SU-DHL-6 (cell line): ENCODE measurements around the gene ZFAND3.

Source experiments
- H2AFZ ChIP-seq: fragments of 200-600 bp; sonication (generic); 2 replicates; pipeline ENCODE4 v1.6.1; 2014; ENCODE audit warnings: low read depth, mild to moderate bottlenecking, moderate library complexity, mixed read lengths, antibody characterized with exemption, low read length; ENCODE audit not compliant: severe bottlenecking
- H3F3A ChIP-seq: fragments of 200-600 bp; shearing (Covaris generic); 2 replicates; pipeline ENCODE4 v1.6.0; 2016; ENCODE audit warnings: antibody characterized with exemption, mild to moderate bottlenecking; ENCODE audit not compliant: insufficient read depth
- H3K27ac ChIP-seq: fragments of 200-600 bp; sonication (generic); 2 replicates; pipeline ENCODE4 v1.5.1; 2016; ENCODE audit warnings: low read depth, mild to moderate bottlenecking, low read length, moderate library complexity, mixed read lengths
- H3K27me3 ChIP-seq: fragments of 200-600 bp; sonication (generic), shearing (Covaris generic); 2 replicates; pipeline ENCODE4 v1.6.0; 2014; ENCODE audit warnings: mild to moderate bottlenecking, low read length
- H3K36me3 ChIP-seq: fragments of 200-600 bp; sonication (generic); 2 replicates; pipeline ENCODE4 v1.6.1; 2014; ENCODE audit warnings: mild to moderate bottlenecking, low read length, mixed read lengths
- H3K4me2 ChIP-seq: fragments of 300-600, 200-600 bp; shearing (Covaris generic), sonication (generic); 2 replicates; pipeline ENCODE4 v1.6.0; 2014; ENCODE audit warnings: low read length, low read depth, mild to moderate bottlenecking; ENCODE audit not compliant: poor library complexity, severe bottlenecking
- H3K4me3 ChIP-seq: fragments of 200-600 bp; sonication (generic); 2 replicates; pipeline ENCODE4 v1.5.1; 2014; ENCODE audit warnings: antibody characterized with exemption, low read length, mild to moderate bottlenecking, mixed read lengths; ENCODE audit not compliant: insufficient read depth, poor library complexity, severe bottlenecking
- H3K79me2 ChIP-seq: fragments of 200-600 bp; sonication (generic); 2 replicates; pipeline ENCODE4 v1.6.1; 2014; ENCODE audit warnings: mild to moderate bottlenecking, low read length, moderate library complexity; ENCODE audit not compliant: insufficient read depth
- H3K9ac ChIP-seq: fragments of 200-600 bp; sonication (generic); 2 replicates; pipeline ENCODE4 v1.7.0; 2014; ENCODE audit warnings: mild to moderate bottlenecking, low read length
- H3K9me2 ChIP-seq: fragments of 200-600 bp; sonication (generic); replicated peaks from 2 replicates; pipeline ENCODE4 v1.6.1; 2014; ENCODE audit warnings: low read length; ENCODE audit not compliant: insufficient read depth
- H3K9me3 ChIP-seq: fragments of 200-600 bp; sonication (generic); 2 replicates; pipeline ENCODE4 v1.6.1; 2014; ENCODE audit warnings: low read length, mixed read lengths; ENCODE audit not compliant: insufficient read depth
- H4K20me1 ChIP-seq: fragments of 200-600 bp; sonication (generic); 2 replicates; pipeline ENCODE4 v1.6.1; 2014; ENCODE audit warnings: low read depth, mild to moderate bottlenecking, antibody characterized with exemption, low read length, moderate library complexity, mixed read lengths
- EZH2phosphoT487 ChIP-seq: fragments of 200-600 bp; sonication (generic), shearing (Covaris generic); conservative IDR thresholded peaks from 2 replicates; pipeline ENCODE4 v1.6.1; 2018; ENCODE audit warnings: mild to moderate bottlenecking, antibody characterized with exemption, low read length, moderate library complexity, mixed read lengths
- TF ChIP-seq, protein P1 (sequence below): fragments of 200-600 bp; sonication (generic); IDR thresholded peaks from one replicate; pipeline ENCODE4 v1.5.1; 2017; ENCODE audit warnings: antibody characterized with exemption, mild to moderate bottlenecking, low read length, moderate library complexity; ENCODE audit not compliant: insufficient read depth, poor library complexity, severe bottlenecking

Gene ZFAND3

GRCh38 chr6:37799263-37799644 is 20.3 kb upstream of the ZFAND3 start:
- Histone ChIP-seq H3F3A (no peaks in the 10 kb centered on the region), H3K9me2 (no peaks in the 10 kb centered on the region), H4K20me1 (no peaks in the 10 kb centered on the region), H3K4me2 (no peak overlapping the region), H3K9ac (no peak overlapping the region), H3K36me3 (no peaks in the 10 kb centered on the region), H3K4me3 (no peak overlapping the region), H3K9me3 (no peaks in the 10 kb centered on the region), H3K27ac (no peak overlapping the region), H2AFZ (no peak overlapping the region), H3K27me3 (no peaks in the 10 kb centered on the region), H3K79me2 (no peaks in the 10 kb centered on the region)
- TF ChIP-seq, protein P1, sequence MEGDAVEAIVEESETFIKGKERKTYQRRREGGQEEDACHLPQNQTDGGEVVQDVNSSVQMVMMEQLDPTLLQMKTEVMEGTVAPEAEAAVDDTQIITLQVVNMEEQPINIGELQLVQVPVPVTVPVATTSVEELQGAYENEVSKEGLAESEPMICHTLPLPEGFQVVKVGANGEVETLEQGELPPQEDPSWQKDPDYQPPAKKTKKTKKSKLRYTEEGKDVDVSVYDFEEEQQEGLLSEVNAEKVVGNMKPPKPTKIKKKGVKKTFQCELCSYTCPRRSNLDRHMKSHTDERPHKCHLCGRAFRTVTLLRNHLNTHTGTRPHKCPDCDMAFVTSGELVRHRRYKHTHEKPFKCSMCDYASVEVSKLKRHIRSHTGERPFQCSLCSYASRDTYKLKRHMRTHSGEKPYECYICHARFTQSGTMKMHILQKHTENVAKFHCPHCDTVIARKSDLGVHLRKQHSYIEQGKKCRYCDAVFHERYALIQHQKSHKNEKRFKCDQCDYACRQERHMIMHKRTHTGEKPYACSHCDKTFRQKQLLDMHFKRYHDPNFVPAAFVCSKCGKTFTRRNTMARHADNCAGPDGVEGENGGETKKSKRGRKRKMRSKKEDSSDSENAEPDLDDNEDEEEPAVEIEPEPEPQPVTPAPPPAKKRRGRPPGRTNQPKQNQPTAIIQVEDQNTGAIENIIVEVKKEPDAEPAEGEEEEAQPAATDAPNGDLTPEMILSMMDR: no peak
- no peak for TF ChIP-seq EZH2phosphoT487

GRCh38 chr6:37800703-37801604 is 18.6 kb upstream of the ZFAND3 start:
- Histone ChIP-seq H3K27me3 (no peaks in the 10 kb centered on the region), H4K20me1 (no peaks in the 10 kb centered on the region), H3K27ac (no peak overlapping the region), H3K9ac (no peak overlapping the region), H3K4me2 (no peak overlapping the region), H2AFZ (no peak overlapping the region), H3K4me3 (no peak overlapping the region), H3K9me2 (no peaks in the 10 kb centered on the region), H3K79me2 (no peaks in the 10 kb centered on the region), H3K9me3 (no peaks in the 10 kb centered on the region), H3K36me3 (no peaks in the 10 kb centered on the region), H3F3A (no peaks in the 10 kb centered on the region)
- TF ChIP-seq EZH2phosphoT487: no peak
- TF ChIP-seq, protein P1: no peak

GRCh38 chr6:37801605-37801940 is 18.0 kb upstream of the ZFAND3 start:
- H3K27ac ChIP-seq: no peak overlapping the region
- H3K4me3 ChIP-seq: no peak overlapping the region
- no peak overlapping the region for H3K9ac ChIP-seq
- no peaks in the 10 kb centered on the region for H3K9me3 ChIP-seq
- H2AFZ ChIP-seq: no peak overlapping the region
- no peaks in the 10 kb centered on the region for H3K9me2 ChIP-seq
- no peaks in the 10 kb centered on the region for H3F3A ChIP-seq
- no peak overlapping the region for H3K4me2 ChIP-seq
- no peaks in the 10 kb centered on the region for H3K36me3 ChIP-seq
- H4K20me1 ChIP-seq: no peaks in the 10 kb centered on the region
- H3K79me2 ChIP-seq: no peaks in the 10 kb centered on the region
- TF ChIP-seq, protein P1: no peak
- no peak for TF ChIP-seq EZH2phosphoT487
- H3K27me3 ChIP-seq: no peaks in the 10 kb centered on the region
